GOT3 (cell line): ENCODE data around the gene EOGT.

Experiments used
- DNase-seq: peaks from one replicate; lab custom pipeline; 2025; ENCODE audit warnings: mixed read lengths; lab: John Stamatoyannopoulos, UW

The EOGT gene

DNA sequence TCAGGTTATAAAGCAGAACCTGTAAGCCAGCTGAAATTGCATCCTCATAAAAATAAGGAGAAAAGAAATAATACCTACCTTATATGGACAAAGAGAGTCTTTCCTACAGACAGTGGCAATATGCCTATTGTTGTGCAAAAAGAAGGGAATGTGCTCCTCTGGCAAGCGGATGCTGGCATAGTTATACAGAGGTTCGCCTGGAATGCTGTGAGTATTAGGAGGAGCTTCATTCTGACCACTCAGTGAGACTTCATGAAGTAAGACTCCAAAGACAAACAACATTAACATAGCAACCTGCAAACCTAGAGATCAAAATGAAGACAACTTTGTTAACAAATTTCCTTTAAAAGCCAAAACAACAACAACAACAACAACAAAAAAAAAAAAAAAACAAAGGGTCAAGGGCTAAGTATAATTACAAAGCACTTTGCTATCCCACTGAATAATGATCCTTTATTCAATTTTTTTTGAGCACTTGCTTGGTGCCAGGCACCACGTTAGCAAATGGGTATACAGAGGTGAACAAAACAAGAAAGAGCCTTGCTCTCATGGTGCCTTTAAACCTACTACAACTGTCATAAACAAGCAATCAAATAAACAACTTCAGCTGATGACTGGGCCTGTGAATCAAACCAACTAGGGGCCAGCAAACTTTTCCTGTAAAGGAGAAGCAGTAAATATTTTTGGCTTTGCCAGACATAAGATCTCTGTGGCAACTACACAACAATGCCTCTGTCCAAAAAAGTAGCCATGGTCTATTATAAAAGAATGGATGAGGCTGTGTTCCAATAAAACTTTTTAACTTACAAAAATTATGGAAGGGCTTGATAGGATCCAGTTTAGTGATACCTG is 3.7 kb downstream of the EOGT start:
- no peak for DNase-seq

DNA sequence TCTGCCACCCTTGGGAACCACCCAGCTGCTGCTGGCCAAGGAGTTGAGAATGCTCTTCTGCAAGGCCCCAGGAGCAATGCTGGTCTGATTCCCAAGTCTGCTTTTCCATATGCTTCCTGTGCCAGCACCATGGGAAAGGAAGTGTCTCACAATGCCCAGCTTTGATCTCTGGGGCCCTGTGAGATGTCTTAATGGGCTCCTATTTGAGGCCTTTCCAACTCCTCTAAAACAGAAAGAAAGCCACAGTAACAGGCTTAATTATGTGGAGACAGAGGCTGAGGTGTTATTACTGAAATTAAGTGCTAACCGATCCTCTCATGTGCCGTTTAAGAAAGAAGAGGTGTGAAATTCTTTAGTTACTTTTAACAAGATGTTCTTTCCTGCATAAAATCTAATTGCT is 4.5 kb downstream of the EOGT start:
- no peak for DNase-seq

GRCh38 chr3:69005791-69006482 is 7.5 kb downstream of the EOGT start:
- DNase-seq: no peak

- DNase-seq: no peak
These were observed 8.3 kb downstream of the EOGT start for GRCh38 chr3:69005071-69005790.

DNA sequence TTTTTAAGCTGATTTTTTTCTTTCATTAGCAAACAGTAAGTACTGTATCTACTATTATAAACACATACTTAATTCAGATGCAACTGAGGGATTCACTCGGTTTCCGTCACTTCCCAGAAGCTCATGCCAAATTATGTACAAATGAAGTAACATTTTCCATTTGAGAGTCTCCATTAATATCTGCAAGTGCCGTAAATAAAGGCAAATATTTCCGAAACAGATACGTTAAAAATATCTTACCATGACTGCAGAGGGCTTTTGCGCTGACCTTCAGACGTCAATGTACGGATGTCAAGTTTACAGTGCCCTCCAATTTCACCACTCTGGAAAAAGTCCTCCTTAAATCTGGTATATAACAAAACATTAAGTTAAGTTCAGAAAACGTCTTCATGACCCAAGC is 9.3 kb downstream of the EOGT start:
- DNase-seq: no peak

DNA sequence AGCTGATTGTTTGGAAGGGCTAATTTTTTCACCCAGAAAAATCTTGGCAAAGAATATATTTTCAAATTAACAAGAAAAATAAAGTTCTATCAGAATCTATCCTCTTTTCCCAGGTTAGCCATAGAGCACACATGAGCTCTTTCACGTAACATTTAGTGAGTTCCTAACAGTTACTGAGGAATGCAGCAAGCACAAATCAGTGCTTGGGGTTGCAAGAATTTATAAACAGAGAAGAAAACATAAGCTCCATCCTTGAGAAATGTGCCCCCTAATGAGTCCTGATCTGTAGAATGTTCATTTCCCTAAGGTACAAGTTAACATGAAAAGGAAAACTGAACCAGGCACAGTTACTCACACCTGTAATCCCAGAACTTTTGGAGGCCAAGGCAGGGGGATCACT is 13.9 kb downstream of the EOGT start:
- DNase-seq: no peak

GRCh38 chr3:68999158-68999557 is 14.3 kb downstream of the EOGT start:
- DNase-seq: no peak

- DNase-seq: no peak
These were observed 15.6 kb downstream of the EOGT start for GRCh38 chr3:68997887-68998286.

GRCh38 chr3:68996356-68996995 is 17.0 kb downstream of the EOGT start:
- no peak for DNase-seq

GRCh38 chr3:68988740-68989139 is 24.7 kb downstream of the EOGT start:
- DNase-seq: no peak

GRCh38 chr3:68987322-68987721 is 26.2 kb downstream of the EOGT start:
- no peak for DNase-seq

DNA sequence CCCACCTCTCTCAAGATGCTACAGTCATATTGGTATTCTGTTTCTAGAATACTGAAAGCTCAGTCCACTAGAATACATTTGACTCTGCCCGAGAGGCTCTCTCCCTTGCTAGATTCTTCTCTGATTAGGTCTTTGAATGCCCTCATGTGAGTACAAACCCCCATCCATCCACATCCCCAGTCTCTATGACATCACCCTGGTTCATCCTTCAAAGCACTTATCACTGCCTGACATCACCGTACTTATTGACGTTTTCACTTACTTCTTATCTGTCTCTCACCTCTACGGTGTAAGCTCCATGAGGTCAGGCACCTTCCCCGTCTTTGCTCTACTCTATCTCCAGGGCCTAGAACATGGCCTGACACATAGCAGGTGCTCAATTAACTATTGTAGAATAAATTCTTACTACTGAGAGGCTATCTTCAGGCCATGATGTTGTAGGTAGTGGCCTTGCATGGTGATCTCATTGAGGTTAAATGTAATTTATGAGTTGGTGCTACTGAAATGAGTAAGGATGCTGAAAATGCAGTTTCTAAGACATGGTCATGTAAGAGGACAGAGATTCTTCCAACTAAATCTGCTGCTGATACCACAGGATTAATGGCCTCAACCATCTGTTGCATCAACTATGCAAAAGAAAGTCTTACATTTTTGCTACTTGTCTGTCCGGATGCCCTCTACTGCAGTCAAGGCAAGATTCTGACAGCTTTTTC is 26.8 kb downstream of the EOGT start:
- DNase-seq: no peak

DNA sequence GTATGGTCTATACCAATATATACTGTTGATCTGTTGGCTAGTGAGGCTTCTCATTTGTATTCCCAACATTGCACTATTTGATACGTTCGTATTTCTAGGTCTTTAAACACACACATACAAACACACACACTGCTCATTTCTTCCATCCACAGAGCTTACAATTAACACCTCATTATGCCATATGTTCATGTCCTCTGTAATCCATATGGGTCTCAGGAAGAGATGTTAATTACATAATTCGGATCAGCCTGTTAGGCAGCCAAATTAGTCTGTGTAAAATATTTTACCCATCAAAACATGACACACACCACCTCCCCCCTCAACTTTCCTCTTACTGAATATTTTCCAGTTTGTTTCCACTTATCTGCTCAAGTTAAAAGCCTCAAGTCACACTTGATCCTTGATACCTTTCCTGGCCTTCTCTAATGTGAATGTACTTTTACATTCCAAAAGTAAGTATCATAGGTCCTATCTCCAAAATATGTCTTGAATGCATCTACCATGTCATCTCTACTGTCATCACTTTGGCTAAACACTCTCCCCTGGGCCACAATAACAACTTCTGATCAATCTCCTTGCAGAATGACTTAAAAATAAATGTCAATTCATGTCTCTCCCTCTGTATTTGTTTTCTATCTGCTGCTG is 28.2 kb downstream of the EOGT start:
- DNase-seq: no peak

DNA sequence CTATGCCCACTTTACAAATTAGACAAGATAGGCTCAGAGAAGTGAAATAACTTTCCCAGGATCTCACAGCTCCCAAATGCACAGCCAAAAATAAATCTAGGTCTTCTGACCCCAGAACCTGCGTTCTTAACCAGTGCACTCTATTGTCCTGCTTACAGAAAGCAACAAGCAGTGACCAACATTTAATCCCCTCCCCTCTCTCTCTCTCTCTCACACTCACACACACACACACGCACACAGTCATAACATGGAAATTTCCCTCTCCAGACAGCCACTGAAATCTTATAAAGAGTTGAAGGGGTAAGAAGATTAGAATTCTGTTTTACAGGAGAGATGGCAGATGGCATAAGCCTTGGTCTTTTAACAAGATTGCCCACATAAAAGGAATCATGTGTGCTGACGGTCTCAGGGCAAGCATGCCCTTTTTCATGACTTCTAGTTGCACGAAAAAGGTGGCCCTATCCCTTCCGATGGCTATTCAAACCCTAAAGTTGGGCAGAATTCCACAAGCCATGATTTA is 29.4 kb downstream of the EOGT start:
- DNase-seq: no peak

DNA sequence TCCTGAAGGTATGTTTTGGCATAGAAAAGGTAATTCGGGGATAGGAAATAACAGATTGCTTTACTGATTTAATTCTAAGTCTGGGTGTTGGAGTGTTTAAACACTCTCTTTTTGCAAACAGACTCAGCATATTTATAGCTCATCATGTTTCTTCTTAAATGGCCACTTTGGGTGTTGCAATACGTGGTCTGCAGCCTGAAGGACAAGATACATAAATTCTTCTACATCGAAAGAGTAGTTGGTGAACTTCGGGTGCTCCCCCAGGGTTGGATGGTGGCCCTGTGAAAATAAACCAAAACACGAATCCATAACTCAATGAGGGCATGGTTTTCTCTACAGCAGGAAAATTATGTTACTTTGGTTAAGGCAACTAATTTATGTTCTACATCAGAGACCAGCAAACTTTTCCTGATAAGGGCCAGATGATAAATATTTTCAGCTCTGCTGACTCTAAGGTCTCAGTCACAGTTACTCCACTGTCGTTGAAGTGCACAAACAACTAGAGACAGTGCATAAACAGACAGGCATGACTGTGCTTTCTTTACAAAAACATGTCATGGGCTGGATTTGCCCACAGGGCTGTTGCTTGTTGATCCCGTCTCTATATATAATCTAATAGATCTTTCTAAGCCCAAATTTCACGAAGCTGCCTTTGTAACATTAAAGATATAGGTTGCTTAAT is 35.9 kb downstream of the EOGT start:
- DNase-seq: no peak

GRCh38 chr3:68974711-68975110 is 38.8 kb downstream of the EOGT start:
- no peak for DNase-seq

DNA sequence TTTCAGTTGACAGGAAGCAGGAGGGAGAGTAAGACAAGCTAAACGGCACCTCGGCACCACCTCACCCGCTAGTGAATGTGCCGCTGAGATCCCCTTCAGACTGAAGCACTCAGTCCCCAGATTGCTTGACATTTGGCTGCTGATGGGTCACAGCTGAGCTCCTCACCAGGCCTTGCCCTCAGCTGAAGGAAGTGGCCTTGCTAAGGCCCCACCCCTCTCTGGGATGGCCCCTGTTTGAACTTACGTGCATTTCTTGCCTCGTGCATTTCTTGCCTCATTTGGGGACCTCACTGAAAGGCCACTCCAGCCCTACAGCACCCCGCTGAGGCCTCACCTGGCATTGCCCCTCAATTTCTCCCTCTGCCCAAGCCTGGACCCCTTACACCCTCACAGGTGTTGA is 39.8 kb downstream of the EOGT start:
- DNase-seq: no peak

DNA sequence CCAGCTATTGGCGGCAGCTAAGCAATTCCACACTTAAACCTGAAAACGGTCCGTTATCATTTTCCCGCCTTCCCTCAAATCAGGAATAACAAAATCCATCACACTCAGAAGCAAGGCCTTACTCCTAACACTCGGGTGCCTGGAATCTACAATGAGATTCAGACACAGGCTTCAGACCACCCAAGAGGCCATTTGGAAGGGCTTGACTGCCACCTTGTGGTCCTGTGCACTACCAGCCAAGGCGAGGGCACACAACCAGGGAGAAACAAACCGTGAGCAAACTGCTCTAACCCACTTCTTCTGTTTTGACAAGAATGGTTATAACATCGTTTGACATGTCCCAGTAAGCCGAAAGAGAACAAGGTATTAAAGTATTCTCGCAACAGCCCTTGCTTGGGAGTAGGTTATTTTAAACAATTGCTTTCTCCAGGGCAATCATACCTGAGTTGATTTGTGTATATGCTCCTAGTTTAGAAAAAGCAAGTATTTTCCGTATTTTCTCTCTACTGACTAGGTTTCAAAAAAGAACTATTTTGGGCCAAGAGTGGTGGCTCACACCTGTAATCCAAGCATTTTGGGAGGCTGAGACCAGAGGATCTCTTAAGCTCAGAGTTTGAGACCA is 41.0 kb downstream of the EOGT start:
- DNase-seq: no peak

DNA sequence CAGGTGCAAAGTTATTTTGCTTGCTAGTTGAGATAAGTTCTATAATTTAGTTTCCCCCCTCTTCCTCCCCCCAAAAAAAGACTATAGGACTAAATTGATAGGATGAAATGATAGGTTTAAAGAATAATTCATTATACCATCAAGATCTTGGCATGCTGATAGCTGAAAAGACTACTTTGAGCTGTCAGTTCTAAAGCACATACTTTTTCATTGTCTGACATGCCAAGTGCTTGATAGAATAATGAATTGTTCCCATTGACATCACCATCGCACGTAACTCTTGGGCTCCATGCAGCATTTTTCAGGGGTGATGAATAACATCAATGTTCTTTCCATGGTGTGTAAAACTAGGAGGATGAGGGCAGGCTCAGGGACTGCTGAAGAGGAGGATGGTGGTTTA is 48.8 kb downstream of the EOGT start:
- DNase-seq: no peak

DNA sequence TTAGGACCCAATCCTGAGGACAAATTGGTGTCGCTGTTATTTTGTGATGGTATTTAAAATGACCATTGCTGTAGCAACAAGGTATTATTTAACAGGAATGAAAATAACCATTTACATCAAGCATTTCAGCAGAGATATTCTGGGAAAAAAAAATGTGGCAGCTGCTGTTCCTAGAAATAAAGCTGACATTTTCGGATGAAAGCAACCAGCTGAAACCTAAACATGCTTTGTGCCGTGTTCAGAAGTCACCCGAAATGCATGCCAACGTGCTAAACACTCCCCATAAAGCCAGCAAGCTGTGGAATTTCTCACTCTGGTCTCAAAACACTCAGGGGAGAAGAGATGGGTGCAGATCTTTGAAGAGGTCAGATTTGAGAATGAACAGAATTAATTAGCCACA is 49.6 kb downstream of the EOGT start:
- no peak for DNase-seq
